GM18909 (cell line): ENCODE results near the gene TMEM107.
A peak's percentile ranks its signal among the peaks of the same experiment; 100 is the strongest.
"Not testable (repeated sequence)": the region's sequence is repeated elsewhere in the genome, so short reads cannot be mapped to it uniquely, and the experiment has no call there.

Source experiments
- ATAC-seq: cut with Tn5 transposase; IDR thresholded peaks from one replicate; pipeline ENCODE4 v1.9.1; 2021; ENCODE audit warnings: mild to moderate bottlenecking; ENCODE audit not compliant: unreplicated experiment, poor library complexity

Gene TMEM107

GRCh38 chr17:8176197-8176940 lies at the start of gene TMEM107:
Gene TMEM107, minus strand, starts transcription at chr17:8176380. Its CDS starts 94 bp downstream, at chr17:8176286.
- ATAC-seq: peak; percentile 43

- no peak for ATAC-seq
Observed at GRCh38 chr17:8224891-8225812, 49.0 kb upstream of the TMEM107 start.

- peak; percentile 3 for ATAC-seq
Observed at GRCh38 chr17:8223356-8224126, 47.4 kb upstream of the TMEM107 start.

GRCh38 chr17:8222630-8223355 lies 46.6 kb upstream of the TMEM107 start:
- peak; percentile 39 for ATAC-seq

- peak; percentile 33 for ATAC-seq
Observed at GRCh38 chr17:8222380-8222629, 46.1 kb upstream of the TMEM107 start.

GRCh38 chr17:8221663-8222379 lies 45.6 kb upstream of the TMEM107 start:
- ATAC-seq: peak; percentile 39

GRCh38 chr17:8220783-8221662 lies 44.8 kb upstream of the TMEM107 start:
- no peak for ATAC-seq

- not testable (repeated sequence) for ATAC-seq
Observed at GRCh38 chr17:8214000-8214399, 37.8 kb upstream of the TMEM107 start.

GRCh38 chr17:8212312-8213180 lies 36.4 kb upstream of the TMEM107 start:
- ATAC-seq: no peak

- no peak for ATAC-seq
Observed at GRCh38 chr17:8210761-8211458, 34.7 kb upstream of the TMEM107 start.

GRCh38 chr17:8209907-8210760 lies 34.0 kb upstream of the TMEM107 start, which contains the start of gene AURKB:
Gene AURKB, minus strand, starts transcription at chr17:8210575. Its CDS starts 351 bp downstream, at chr17:8210224.
- peak; percentile 93 for ATAC-seq

- ATAC-seq: no peak
Observed at GRCh38 chr17:8206536-8206935, 30.4 kb upstream of the TMEM107 start.

- ATAC-seq: no peak
Observed at GRCh38 chr17:8204761-8205555, 28.8 kb upstream of the TMEM107 start.

- peak; percentile 31 for ATAC-seq
Observed at GRCh38 chr17:8192070-8192815, 16.1 kb upstream of the TMEM107 start.

GRCh38 chr17:8190506-8190905 lies 14.3 kb upstream of the TMEM107 start:
- ATAC-seq: no peak
